Endodermal cell (in vitro differentiated cells): ENCODE data around the gene PRR30. TPM values are rescaled to one million over a fixed set of nuclear protein-coding genes. Genes with fewer than 3 reads are reported as not detected.
"Not testable (repeated sequence)": the region's sequence is repeated elsewhere in the genome, so short reads cannot be mapped to it uniquely, and the experiment has no call there.

ENCODE experiments used
- DNase-seq: peaks from one replicate; pipeline ENCODE4 v3.0.0-alpha.2; 2017
- H3K27ac ChIP-seq: 2 replicates; pipeline ENCODE4 v1.5.1; 2013; ENCODE audit warnings: mild to moderate bottlenecking, low read depth, low read length, moderate library complexity
- H3K27me3 ChIP-seq: 2 replicates; pipeline ENCODE4 v1.6.1; 2013; ENCODE audit warnings: mild to moderate bottlenecking, low read length, moderate library complexity; ENCODE audit not compliant: insufficient read depth, control insufficient read depth, poor library complexity, severe bottlenecking
- H3K36me3 ChIP-seq: 2 replicates; pipeline ENCODE4 v1.7.0; 2013; ENCODE audit warnings: mild to moderate bottlenecking, low read length, moderate library complexity; ENCODE audit not compliant: control insufficient read depth, insufficient read depth
- H3K4me1 ChIP-seq: one replicate; pipeline ENCODE4 v1.7.0; 2013; ENCODE audit warnings: low read length; ENCODE audit not compliant: control insufficient read depth, insufficient read depth
- H3K4me3 ChIP-seq: 2 replicates; pipeline ENCODE4 v1.5.1; 2013; ENCODE audit warnings: mild to moderate bottlenecking, low read length, moderate library complexity
- H3K9ac ChIP-seq: 2 replicates; pipeline ENCODE4 v1.6.1; 2013; ENCODE audit warnings: mild to moderate bottlenecking, low read length, moderate library complexity; ENCODE audit not compliant: poor library complexity, severe bottlenecking; ENCODE audit errors: extremely low read depth
- H3K9me3 ChIP-seq: 2 replicates; pipeline ENCODE4 v1.6.1; 2013; ENCODE audit warnings: mild to moderate bottlenecking, low read length, moderate library complexity; ENCODE audit not compliant: control insufficient read depth
- H3K27ac Mint-ChIP-seq: 2 replicates; pipeline ENCODE4 v1.8.0; 2020; ENCODE audit warnings: mixed read lengths
- H3K27me3 Mint-ChIP-seq: 2 replicates; pipeline ENCODE4 v1.8.0; 2021; ENCODE audit warnings: mild to moderate bottlenecking, mixed read lengths; ENCODE audit not compliant: insufficient read depth
- H3K36me3 Mint-ChIP-seq: 2 replicates; pipeline ENCODE4 v1.8.0; 2020; ENCODE audit warnings: low read depth, mixed read lengths
- H3K4me1 Mint-ChIP-seq: 2 replicates; pipeline ENCODE4 v1.8.0; 2020; ENCODE audit warnings: mixed read lengths
- H3K4me3 Mint-ChIP-seq: 2 replicates; pipeline ENCODE4 v1.8.0; 2020; ENCODE audit warnings: mild to moderate bottlenecking, moderate library complexity, mixed read lengths
- H3K9me3 Mint-ChIP-seq: 2 replicates; pipeline ENCODE4 v1.8.0; 2020; ENCODE audit warnings: mild to moderate bottlenecking, mixed read lengths
- CTCF ChIP-seq: fragments of 200-600 bp; sonication (generic); conservative IDR thresholded peaks from 2 replicates; pipeline ENCODE4 v1.5.0; 2021; ENCODE audit warnings: antibody characterized with exemption, mild to moderate bottlenecking
- WGBS, 2 experiments: methylation state at CpG; one replicate each; pipeline versions ENCODE4 v1.1.5 to v1.1.7; 2013; ENCODE audit warnings: missing lambda C conversion rate in 2 of 2, mixed read lengths in 1 of 2; ENCODE audit not compliant: insufficient coverage in 1 of 2, insufficient read length in 1 of 2; 5-methylcytosine and 5-hydroxymethylcytosine counted together
- total RNA-seq, 2 donors: library from RNA; stranded (reverse); fragmentation: NEBNext Ultra II Directional in 1 of 2; extraction: Animal tissue kit (Norgen Biotek cat#: 25700) in 1 of 2; gene quantifications; 2 replicates in 1 of 2; 3 replicates in 1 of 2; pipeline ENCODE4 v1.2.1, GENCODE V29; 2021

Gene PRR30
- total RNA-seq, 2 donors from 2014 or later, result not detected

DNA sequence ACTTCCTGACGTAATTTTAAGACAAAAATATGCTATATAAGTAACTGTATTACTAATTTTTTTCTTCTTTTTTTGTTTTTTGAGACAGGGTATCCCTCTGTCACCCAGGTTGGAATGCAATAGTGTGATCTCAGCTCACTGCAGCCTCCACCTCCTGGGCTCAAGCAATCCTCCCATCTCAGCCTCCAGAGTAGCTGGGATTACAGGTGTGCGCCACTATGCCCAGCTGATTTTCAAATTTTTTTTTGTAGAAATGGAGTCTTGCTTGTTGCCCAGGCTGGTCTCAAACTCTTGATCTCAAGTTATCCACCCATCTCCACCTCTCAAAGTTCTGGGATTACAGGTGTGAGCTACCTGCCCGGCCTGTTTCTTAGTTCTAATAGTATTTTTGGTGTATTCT lies 39.3 kb upstream of the PRR30 start:
- Histone ChIP-seq H3K36me3 (no peaks in the 10 kb centered on the region), H3K4me3 (no peak overlapping the region), H3K27me3 (peaks cover 6% of the 10 kb centered on the region), H3K9me3 (no peaks in the 10 kb centered on the region), H3K9ac (no peak overlapping the region), H3K4me1 (no peaks in the 10 kb centered on the region), H3K27ac (no peak overlapping the region)
- Mint-ChIP-seq H3K36me3 (no peaks in the 10 kb centered on the region), H3K4me3 (no peak overlapping the region), H3K9me3 (no peaks in the 10 kb centered on the region), H3K27me3 (peaks cover 10% of the 10 kb centered on the region), H3K27ac (no peak overlapping the region), H3K4me1 (no peaks in the 10 kb centered on the region)
- WGBS, 2 experiments, result 100% methylated on average over 1 of the region's 3 CpGs; no CpG with 5 or more reads in 1 of the 2 experiments
- DNase-seq, result no peak
- no peak for TF ChIP-seq CTCF

DNA sequence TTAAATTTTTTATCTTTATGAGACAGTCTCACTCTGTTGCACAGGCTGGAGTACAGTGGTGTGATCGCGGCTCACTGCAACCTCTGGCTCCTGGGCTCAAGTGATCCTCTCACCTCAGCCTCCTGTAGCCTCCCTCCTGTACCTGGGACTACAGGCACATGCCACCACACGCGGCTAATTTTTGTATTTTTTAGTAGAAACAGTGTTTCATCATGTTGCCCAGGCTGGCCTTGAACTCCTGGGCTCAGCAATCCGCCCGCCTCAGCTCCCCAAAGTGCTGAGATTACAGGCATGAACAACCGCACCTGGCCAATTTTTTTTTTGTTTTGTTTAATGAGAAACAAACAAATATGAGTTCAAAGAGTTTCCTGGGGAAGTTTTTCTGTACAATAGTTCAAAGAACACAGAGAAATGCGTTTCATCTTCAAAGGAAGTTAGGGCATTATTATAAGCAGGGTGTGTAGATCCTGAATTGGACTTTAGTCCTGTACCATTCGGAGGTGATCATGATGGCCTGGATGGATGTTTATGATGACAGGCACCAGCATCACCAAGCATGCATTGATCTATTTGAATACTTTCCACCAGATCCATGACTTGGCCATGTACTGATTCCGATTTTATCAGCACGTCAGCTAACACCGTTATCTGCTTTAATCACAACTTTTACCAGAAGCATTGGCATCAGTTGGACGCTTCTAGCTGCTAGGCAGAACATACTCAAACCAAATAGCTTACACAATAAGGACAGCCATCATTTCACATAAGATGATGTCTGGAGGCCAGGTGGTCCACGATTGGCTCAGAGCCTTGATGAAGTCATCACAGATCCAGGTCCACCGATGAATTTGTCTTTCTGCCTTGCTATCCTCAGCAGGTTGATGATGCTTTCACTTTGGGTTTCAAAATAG lies 38.5 kb upstream of the PRR30 start:
- no peak for TF ChIP-seq CTCF

DNA sequence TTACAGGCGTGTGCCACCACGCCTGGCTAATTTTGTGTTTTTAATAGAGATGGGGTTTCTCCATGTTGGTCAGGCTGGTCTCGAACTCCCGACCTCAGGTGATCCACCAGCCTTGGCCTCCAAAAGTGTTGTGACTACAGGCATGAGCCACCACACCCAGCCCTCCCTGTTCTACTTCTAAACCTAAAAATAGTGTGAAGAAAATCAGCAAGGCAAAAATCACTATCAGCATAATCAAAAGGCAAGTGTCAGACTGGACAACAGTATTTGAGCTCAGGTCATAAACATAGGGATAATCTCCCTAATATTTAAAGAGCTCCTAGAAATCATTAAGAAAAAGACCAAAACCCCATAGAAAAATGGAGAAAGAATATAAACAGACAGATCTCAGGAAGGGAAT lies 36.6 kb upstream of the PRR30 start:
- not testable (repeated sequence) for H3K4me1 ChIP-seq, H3K36me3 ChIP-seq, H3K4me1 Mint-ChIP-seq, H3K4me3 ChIP-seq, H3K36me3 Mint-ChIP-seq, H3K9ac ChIP-seq, DNase-seq, H3K4me3 Mint-ChIP-seq, H3K9me3 Mint-ChIP-seq, H3K9me3 ChIP-seq, H3K27ac ChIP-seq, H3K27ac Mint-ChIP-seq
- 91 to 96% methylated on average over 3 to 4 of the region's 4 CpGs for whole genome bisulfite sequencing, 2 experiments
- H3K27me3 ChIP-seq, result peaks cover 16% of the 10 kb centered on the region
- peaks cover 14% of the 10 kb centered on the region for H3K27me3 Mint-ChIP-seq

More for the DNA sequence above, 38.5 kb upstream of the PRR30 start:
- no peak overlapping the region for H3K27ac ChIP-seq
- H3K9ac ChIP-seq, result no peak overlapping the region
- Mint-ChIP-seq H3K4me1 (no peaks in the 10 kb centered on the region), H3K4me3 (no peak overlapping the region), H3K36me3 (no peaks in the 10 kb centered on the region), H3K27ac (no peak overlapping the region), H3K9me3 (no peaks in the 10 kb centered on the region), H3K27me3 (peaks cover 14% of the 10 kb centered on the region)
- peaks cover 11% of the 10 kb centered on the region for H3K27me3 ChIP-seq
- H3K9me3 ChIP-seq, result no peaks in the 10 kb centered on the region
- H3K4me1 ChIP-seq, result no peaks in the 10 kb centered on the region
- DNase-seq, result no peak
- H3K36me3 ChIP-seq, result no peaks in the 10 kb centered on the region
- WGBS, 2 experiments, result 93 to 95% methylated on average over 12 to 15 of the region's 15 CpGs
- no peak overlapping the region for H3K4me3 ChIP-seq
